ENCODE data around the gene LDHAL6B. TPM values are rescaled to one million over a fixed set of nuclear protein-coding genes. Genes with fewer than 3 reads are reported as not detected.

LDHAL6B gene
- polyA plus RNA-seq, 1 of the 3 experiments (the other 2 are of a cell fraction) = not detected

DNA sequence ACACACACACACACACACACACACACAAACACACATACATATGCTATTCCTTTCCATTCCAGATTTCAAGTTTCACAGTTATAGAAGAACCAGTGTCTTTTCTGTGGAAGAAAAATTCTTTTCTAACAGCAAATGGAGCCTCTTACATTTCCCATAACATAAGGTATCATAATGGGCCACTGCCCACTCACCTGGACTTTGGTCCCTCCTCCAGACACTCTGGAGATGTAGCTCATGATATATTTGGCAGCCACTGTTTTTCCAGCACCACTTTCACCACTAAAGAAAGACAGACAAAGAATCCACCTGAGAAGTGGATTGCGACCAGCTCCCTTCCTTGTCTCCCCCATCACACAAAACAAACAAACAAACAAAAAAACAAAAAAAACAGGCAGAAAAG lies 29.8 kb downstream of the LDHAL6B start:
- Histone ChIP-seq H3K27ac (ENCODE audit: low read depth in 2 of 2, low read length in 1 of 2) (no peak overlapping the region), H3K36me3 (replicated peaks in 1 of 2; ENCODE audit: control insufficient read depth in 1 of 2, insufficient read depth in 2 of 2, low read length in 1 of 2) (peaks cover 0 to 8% of the 10 kb centered on the region in 2 experiments), H3K4me3 (ENCODE audit: low read depth in 2 of 2, low read length in 1 of 2) (no peak overlapping the region), H3K9ac (no peak overlapping the region), H3K9me3 (no peaks in the 10 kb centered on the region), H3K27me3 (ENCODE audit: insufficient read depth) (no peaks in the 10 kb centered on the region), H3K79me2 (ENCODE audit: insufficient read depth) (no peaks in the 10 kb centered on the region), H3F3A (replicated peaks; ENCODE audit: insufficient read depth) (peaks cover 15% of the 10 kb centered on the region), H3K4me2 (no peak overlapping the region), H4K20me1 (ENCODE audit: insufficient read depth) (0 out of 2 replicates have a peak, but pooled peaks cover 5% of the 10 kb centered on the region), H3K9me2 (no peaks in the 10 kb centered on the region), H2AFZ (ENCODE audit: low read depth) (no peak overlapping the region), H3K4me1 (ENCODE audit: control insufficient read depth in 1 of 2, insufficient read depth in 2 of 2, low read depth in 1 of 2, low read length in 1 of 2) (peaks cover 0 to 10% of the 10 kb centered on the region in 2 experiments; a peak in 2 of 4 replicates)
- WGBS (ENCODE audit: low lambda C conversion rate) = 93% methylated on average over 1 of the region's 1 CpG
- no peak for DNase-seq
- TF ChIP-seq RFX5 (IDR thresholded peaks at IDR 0.05; ENCODE audit: low read length) = no peak
- no peak for TF ChIP-seq TCF12 (IDR thresholded peaks at IDR 0.05)
- TF ChIP-seq SMC3 (IDR thresholded peaks at IDR 0.05; ENCODE audit: low read depth, low read length) = no peak
- no peak for TF ChIP-seq USF1 (IDR thresholded peaks at IDR 0.05; ENCODE audit: borderline replicate concordance, low read depth)
- TF ChIP-seq EP300 (IDR thresholded peaks at IDR 0.05; ENCODE audit: borderline replicate concordance in 1 of 2, low read depth in 1 of 2, low read length in 1 of 2) = no peak
- ChIA-PET POLR2A (no interaction called here), CTCF (no interaction called here)

- no peaks in the 10 kb centered on the region for H3K79me2 ChIP-seq (ENCODE audit: insufficient read depth)
- H3K4me2 ChIP-seq = no peak overlapping the region
- TF ChIP-seq NFIC (IDR thresholded peaks at IDR 0.05; ENCODE audit: borderline replicate concordance) = no peak
- no peak overlapping the region for H3K9ac ChIP-seq
- WGBS (ENCODE audit: low lambda C conversion rate) = 96% methylated on average over 8 of the region's 8 CpGs
- H4K20me1 ChIP-seq (ENCODE audit: insufficient read depth) = no peaks in the 10 kb centered on the region
- H3F3A ChIP-seq (replicated peaks; ENCODE audit: insufficient read depth) = peaks cover 15% of the 10 kb centered on the region
- peaks cover 0 to 3% of the 10 kb centered on the region in 2 experiments for H3K36me3 ChIP-seq (replicated peaks in 1 of 2; ENCODE audit: control insufficient read depth in 1 of 2, insufficient read depth in 2 of 2, low read length in 1 of 2)
- peaks cover 0 to 6% of the 10 kb centered on the region in 2 experiments; a peak in 2 of 4 replicates for H3K4me1 ChIP-seq (ENCODE audit: control insufficient read depth in 1 of 2, insufficient read depth in 2 of 2, low read depth in 1 of 2, low read length in 1 of 2)
- ChIA-PET CTCF (interaction anchor here (1.4 kb wide), 1 partner anchor 10 kb away, joined by 7 read pairs; no protein-coding TSS in a partner anchor), POLR2A (no interaction called here)
- no peak for DNase-seq
- H3K4me3 ChIP-seq (ENCODE audit: low read depth in 2 of 2, low read length in 1 of 2) = no peak overlapping the region
- H3K9me3 ChIP-seq = no peaks in the 10 kb centered on the region
- H2AFZ ChIP-seq (ENCODE audit: low read depth) = no peak overlapping the region
- H3K27me3 ChIP-seq (ENCODE audit: insufficient read depth) = no peaks in the 10 kb centered on the region
- H3K27ac ChIP-seq (ENCODE audit: low read depth in 2 of 2, low read length in 1 of 2) = no peak overlapping the region
- H3K9me2 ChIP-seq = no peaks in the 10 kb centered on the region
Observed at GRCh38 chr15:59237119-59237855, 30.6 kb downstream of the LDHAL6B start.

- Histone ChIP-seq H3F3A (replicated peaks; ENCODE audit: insufficient read depth) (peaks cover 12% of the 10 kb centered on the region), H3K4me3 (ENCODE audit: low read depth in 2 of 2, low read length in 1 of 2) (no peak overlapping the region), H3K27ac (ENCODE audit: low read depth in 2 of 2, low read length in 1 of 2) (no peak overlapping the region), H3K9ac (no peak overlapping the region), H4K20me1 (ENCODE audit: insufficient read depth) (no peaks in the 10 kb centered on the region), H3K4me2 (no peak overlapping the region), H3K9me2 (no peaks in the 10 kb centered on the region), H3K36me3 (replicated peaks in 1 of 2; ENCODE audit: control insufficient read depth in 1 of 2, insufficient read depth in 2 of 2, low read length in 1 of 2) (peaks cover 0 to 3% of the 10 kb centered on the region in 2 experiments), H3K4me1 (ENCODE audit: control insufficient read depth in 1 of 2, insufficient read depth in 2 of 2, low read depth in 1 of 2, low read length in 1 of 2) (peaks cover 0 to 2% of the 10 kb centered on the region in 2 experiments; a peak in 1 of 4 replicates), H3K27me3 (ENCODE audit: insufficient read depth) (no peaks in the 10 kb centered on the region), H3K79me2 (ENCODE audit: insufficient read depth) (no peaks in the 10 kb centered on the region), H3K9me3 (no peaks in the 10 kb centered on the region), H2AFZ (ENCODE audit: low read depth) (no peak overlapping the region)
- WGBS (ENCODE audit: low lambda C conversion rate) = 70% methylated on average over 5 of the region's 5 CpGs
- CTCF ChIA-PET = interaction anchor here (0.6 to 1.4 kb wide), 2 partner anchors 9 to 62 kb away, joined by 3 to 7 read pairs; no protein-coding TSS in a partner anchor
- no peak for TF ChIP-seq POLR2AphosphoS5 (IDR thresholded peaks at IDR 0.05; ENCODE audit: low read depth, low read length)
- TF ChIP-seq NRF1 (IDR thresholded peaks at IDR 0.05; ENCODE audit: low read depth, low read length) = no peak
- no peak for TF ChIP-seq YY1 (IDR thresholded peaks at IDR 0.05; ENCODE audit: low read depth)
- no peak for TF ChIP-seq USF1 (IDR thresholded peaks at IDR 0.05; ENCODE audit: borderline replicate concordance, low read depth)
- no peak for TF ChIP-seq RAD21 (IDR thresholded peaks at IDR 0.05; ENCODE audit: low read length)
- no peak for TF ChIP-seq RXRA (IDR thresholded peaks at IDR 0.05; ENCODE audit: borderline replicate concordance, low read depth)
- TF ChIP-seq FOXM1 (IDR thresholded peaks at IDR 0.05; ENCODE audit: low read depth) = no peak
- no peak for TF ChIP-seq RCOR1 (IDR thresholded peaks at IDR 0.05; ENCODE audit: low read length)
- TF ChIP-seq TEAD4 (IDR thresholded peaks at IDR 0.05; ENCODE audit: borderline replicate concordance, insufficient read depth) = no peak
- no peak for TF ChIP-seq TAF1 (IDR thresholded peaks at IDR 0.05; ENCODE audit: borderline replicate concordance, low read depth, low read length)
- TF ChIP-seq PBX3 (IDR thresholded peaks at IDR 0.05) = no peak
- no peak for TF ChIP-seq NFIC (IDR thresholded peaks at IDR 0.05; ENCODE audit: borderline replicate concordance)
- TF ChIP-seq MAX (IDR thresholded peaks at IDR 0.05; ENCODE audit: low read depth) = no peak
- no peak for TF ChIP-seq MXI1 (IDR thresholded peaks at IDR 0.05; ENCODE audit: low read depth, low read length)
- no peak for DNase-seq
- POLR2A ChIA-PET = no interaction called here
Observed at GRCh38 chr15:59237924-59238331, 31.3 kb downstream of the LDHAL6B start.
